ENCODE measurements around the gene SERPINE3. TPM values are rescaled to one million over a fixed set of nuclear protein-coding genes. Genes with fewer than 3 reads are reported as not detected.

Gene SERPINE3
- total and polyA plus RNA-seq, 2 donors (not counting 1 experiment from before 2014, with no cell fraction given), result not detected

DNA sequence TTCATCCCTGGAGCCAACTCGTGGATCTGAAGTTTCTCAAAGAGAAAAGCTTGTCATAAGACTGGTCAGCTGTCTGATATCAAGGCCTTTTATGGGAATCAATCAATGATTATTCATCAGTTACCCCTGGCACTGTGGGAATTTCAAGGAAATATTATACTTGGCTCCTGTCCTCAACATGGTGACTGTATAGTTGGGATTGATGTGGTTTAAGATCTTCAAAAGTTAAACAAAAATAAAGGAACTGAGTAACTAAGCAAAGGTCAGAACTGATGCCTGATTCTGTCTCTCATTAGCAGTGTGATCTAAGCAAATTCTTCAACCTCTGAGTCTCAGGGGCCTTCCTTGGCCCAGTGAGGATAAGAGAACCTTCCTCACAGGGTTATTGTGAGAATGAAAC, 22.2 kb upstream of the SERPINE3 start:
- H3K9ac ChIP-seq (ENCODE audit: insufficient read depth, low read length), result no peak overlapping the region

GRCh38 chr13:51318015-51318414, 21.5 kb upstream of the SERPINE3 start:
- no peak for DNase-seq (ENCODE audit: low read depth in 2 of 2)
- peaks cover 3% of the 10 kb centered on the region for H3K27me3 ChIP-seq (ENCODE audit: control insufficient read depth, insufficient read depth, low read length)

More for the DNA sequence above, 22.2 kb upstream of the SERPINE3 start:
- Histone ChIP-seq H3K36me3 (ENCODE audit: control insufficient read depth, insufficient read depth, low read length) (no peaks in the 10 kb centered on the region), H3K79me2 (ENCODE audit: control insufficient read depth, insufficient read depth, low read length) (no peaks in the 10 kb centered on the region), H3K27ac (ENCODE audit: insufficient read depth, low read length) (no peak overlapping the region), H3K4me3 (replicated peaks in 1 of 4; ENCODE audit: control extremely low read depth in 1 of 4, insufficient read depth in 1 of 4, low read depth in 3 of 4, low read length in 4 of 4) (no peak overlapping the region), H3K9me3 (ENCODE audit: control insufficient read depth, insufficient read depth, low read depth, low read length) (no peaks in the 10 kb centered on the region), H3K4me1 (ENCODE audit: control insufficient read depth, extremely low read depth, insufficient read depth, low read length) (no peaks in the 10 kb centered on the region), H3K4me2 (ENCODE audit: extremely low read depth, insufficient read depth, low read length) (no peak overlapping the region), H2AFZ (ENCODE audit: low read length) (no peak overlapping the region), H4K20me1 (ENCODE audit: control insufficient read depth, extremely low read depth, insufficient read depth, low read length) (no peaks in the 10 kb centered on the region), H3K27me3 (ENCODE audit: control insufficient read depth, insufficient read depth, low read length) (peaks cover 2% of the 10 kb centered on the region)
- TF ChIP-seq, protein P1, sequence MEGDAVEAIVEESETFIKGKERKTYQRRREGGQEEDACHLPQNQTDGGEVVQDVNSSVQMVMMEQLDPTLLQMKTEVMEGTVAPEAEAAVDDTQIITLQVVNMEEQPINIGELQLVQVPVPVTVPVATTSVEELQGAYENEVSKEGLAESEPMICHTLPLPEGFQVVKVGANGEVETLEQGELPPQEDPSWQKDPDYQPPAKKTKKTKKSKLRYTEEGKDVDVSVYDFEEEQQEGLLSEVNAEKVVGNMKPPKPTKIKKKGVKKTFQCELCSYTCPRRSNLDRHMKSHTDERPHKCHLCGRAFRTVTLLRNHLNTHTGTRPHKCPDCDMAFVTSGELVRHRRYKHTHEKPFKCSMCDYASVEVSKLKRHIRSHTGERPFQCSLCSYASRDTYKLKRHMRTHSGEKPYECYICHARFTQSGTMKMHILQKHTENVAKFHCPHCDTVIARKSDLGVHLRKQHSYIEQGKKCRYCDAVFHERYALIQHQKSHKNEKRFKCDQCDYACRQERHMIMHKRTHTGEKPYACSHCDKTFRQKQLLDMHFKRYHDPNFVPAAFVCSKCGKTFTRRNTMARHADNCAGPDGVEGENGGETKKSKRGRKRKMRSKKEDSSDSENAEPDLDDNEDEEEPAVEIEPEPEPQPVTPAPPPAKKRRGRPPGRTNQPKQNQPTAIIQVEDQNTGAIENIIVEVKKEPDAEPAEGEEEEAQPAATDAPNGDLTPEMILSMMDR (conservative IDR thresholded peaks at IDR 0.05 in 1 of 2, IDR thresholded peaks at IDR 0.05 in 1 of 2; ENCODE audit: low read depth in 1 of 2, low read length in 2 of 2), result no peak
- TF ChIP-seq EZH2 (IDR thresholded peaks at IDR 0.05; ENCODE audit: low read length, missing control alignments), result no peak
- DNase-seq (ENCODE audit: low read depth in 2 of 2), result peak; percentile 10 to 72

GRCh38 chr13:51318876-51319275, 20.6 kb upstream of the SERPINE3 start:
- Histone ChIP-seq H3K27ac (ENCODE audit: insufficient read depth, low read length) (no peak overlapping the region), H2AFZ (ENCODE audit: low read length) (no peak overlapping the region), H3K36me3 (ENCODE audit: control insufficient read depth, insufficient read depth, low read length) (no peaks in the 10 kb centered on the region), H3K79me2 (ENCODE audit: control insufficient read depth, insufficient read depth, low read length) (no peaks in the 10 kb centered on the region), H3K4me1 (ENCODE audit: control insufficient read depth, extremely low read depth, insufficient read depth, low read length) (no peaks in the 10 kb centered on the region), H3K9ac (ENCODE audit: insufficient read depth, low read length) (no peak overlapping the region), H3K4me3 (replicated peaks in 1 of 4; ENCODE audit: control extremely low read depth in 1 of 4, insufficient read depth in 1 of 4, low read depth in 3 of 4, low read length in 4 of 4) (no peak overlapping the region), H3K9me3 (ENCODE audit: control insufficient read depth, insufficient read depth, low read depth, low read length) (no peaks in the 10 kb centered on the region), H3K27me3 (ENCODE audit: control insufficient read depth, insufficient read depth, low read length) (peaks cover 4% of the 10 kb centered on the region), H4K20me1 (ENCODE audit: control insufficient read depth, extremely low read depth, insufficient read depth, low read length) (no peaks in the 10 kb centered on the region), H3K4me2 (ENCODE audit: extremely low read depth, insufficient read depth, low read length) (no peak overlapping the region)
- TF ChIP-seq, protein P1 (conservative IDR thresholded peaks at IDR 0.05 in 1 of 2, IDR thresholded peaks at IDR 0.05 in 1 of 2; ENCODE audit: low read depth in 1 of 2, low read length in 2 of 2), result no peak
- no peak for TF ChIP-seq EZH2 (IDR thresholded peaks at IDR 0.05; ENCODE audit: low read length, missing control alignments)
- DNase-seq (ENCODE audit: low read depth in 2 of 2), result no peak

More at GRCh38 chr13:51318015-51318414, 21.5 kb upstream of the SERPINE3 start:
- Histone ChIP-seq H2AFZ (ENCODE audit: low read length) (no peak overlapping the region), H3K4me1 (ENCODE audit: control insufficient read depth, extremely low read depth, insufficient read depth, low read length) (no peaks in the 10 kb centered on the region), H3K4me3 (replicated peaks in 1 of 4; ENCODE audit: control extremely low read depth in 1 of 4, insufficient read depth in 1 of 4, low read depth in 3 of 4, low read length in 4 of 4) (no peak overlapping the region), H3K27ac (ENCODE audit: insufficient read depth, low read length) (no peak overlapping the region), H3K36me3 (ENCODE audit: control insufficient read depth, insufficient read depth, low read length) (no peaks in the 10 kb centered on the region), H3K4me2 (ENCODE audit: extremely low read depth, insufficient read depth, low read length) (no peak overlapping the region), H3K9ac (ENCODE audit: insufficient read depth, low read length) (no peak overlapping the region), H3K9me3 (ENCODE audit: control insufficient read depth, insufficient read depth, low read depth, low read length) (no peaks in the 10 kb centered on the region), H3K79me2 (ENCODE audit: control insufficient read depth, insufficient read depth, low read length) (no peaks in the 10 kb centered on the region), H4K20me1 (ENCODE audit: control insufficient read depth, extremely low read depth, insufficient read depth, low read length) (no peaks in the 10 kb centered on the region)
- TF ChIP-seq, protein P1 (conservative IDR thresholded peaks at IDR 0.05 in 1 of 2, IDR thresholded peaks at IDR 0.05 in 1 of 2; ENCODE audit: low read depth in 1 of 2, low read length in 2 of 2), result no peak
- no peak for TF ChIP-seq EZH2 (IDR thresholded peaks at IDR 0.05; ENCODE audit: low read length, missing control alignments)
